ENCODE measurements around the gene ZGLP1.

DNA sequence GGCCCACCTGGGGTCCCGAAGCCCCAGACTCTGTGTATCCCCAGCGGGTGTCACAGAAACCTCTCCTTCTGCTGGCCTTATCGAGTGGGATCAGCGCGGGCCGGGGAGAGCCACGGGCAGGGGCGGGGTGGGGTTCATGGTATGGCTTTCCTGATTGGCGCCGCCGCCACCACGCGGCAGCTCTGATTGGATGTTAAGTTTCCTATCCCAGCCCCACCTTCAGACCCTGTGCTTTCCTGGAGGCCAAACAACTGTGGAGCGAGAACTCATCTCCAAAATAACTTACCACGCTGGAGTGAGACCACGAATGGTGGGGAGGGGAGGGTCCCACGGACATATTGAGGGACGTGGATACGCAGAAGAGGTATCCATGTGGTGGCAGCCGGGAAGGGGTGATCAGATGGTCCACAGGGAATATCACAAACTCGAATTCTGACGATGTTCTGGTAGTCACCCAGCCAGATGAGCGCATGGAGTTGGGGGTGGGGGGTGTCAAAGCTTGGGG is 20.9 kb downstream of the ZGLP1 start:
- TF ChIP-seq, protein P1, sequence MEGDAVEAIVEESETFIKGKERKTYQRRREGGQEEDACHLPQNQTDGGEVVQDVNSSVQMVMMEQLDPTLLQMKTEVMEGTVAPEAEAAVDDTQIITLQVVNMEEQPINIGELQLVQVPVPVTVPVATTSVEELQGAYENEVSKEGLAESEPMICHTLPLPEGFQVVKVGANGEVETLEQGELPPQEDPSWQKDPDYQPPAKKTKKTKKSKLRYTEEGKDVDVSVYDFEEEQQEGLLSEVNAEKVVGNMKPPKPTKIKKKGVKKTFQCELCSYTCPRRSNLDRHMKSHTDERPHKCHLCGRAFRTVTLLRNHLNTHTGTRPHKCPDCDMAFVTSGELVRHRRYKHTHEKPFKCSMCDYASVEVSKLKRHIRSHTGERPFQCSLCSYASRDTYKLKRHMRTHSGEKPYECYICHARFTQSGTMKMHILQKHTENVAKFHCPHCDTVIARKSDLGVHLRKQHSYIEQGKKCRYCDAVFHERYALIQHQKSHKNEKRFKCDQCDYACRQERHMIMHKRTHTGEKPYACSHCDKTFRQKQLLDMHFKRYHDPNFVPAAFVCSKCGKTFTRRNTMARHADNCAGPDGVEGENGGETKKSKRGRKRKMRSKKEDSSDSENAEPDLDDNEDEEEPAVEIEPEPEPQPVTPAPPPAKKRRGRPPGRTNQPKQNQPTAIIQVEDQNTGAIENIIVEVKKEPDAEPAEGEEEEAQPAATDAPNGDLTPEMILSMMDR (IDR thresholded peaks at IDR 0.05), result no peak
- no peak for TF ChIP-seq POLR2A (IDR thresholded peaks at IDR 0.05)
